Trophoblast cell (in vitro differentiated cells and primary cell): ENCODE measurements around the gene ANKRD18A.
"Not testable (repeated sequence)": the region's sequence is repeated elsewhere in the genome, so short reads cannot be mapped to it uniquely, and the experiment has no call there.

Experiments
- DNase-seq, 2 donors: peaks; one replicate each; pipeline ENCODE4 v3.0.0-alpha.2; 2016
- H2AFZ ChIP-seq: 2 replicates; pipeline ENCODE4 v1.6.1; 2013; ENCODE audit warnings: low read length, moderate library complexity, mild to moderate bottlenecking; ENCODE audit not compliant: insufficient read depth, poor library complexity
- H2AK5ac ChIP-seq: 2 replicates; pipeline ENCODE4 v1.6.1; 2013; ENCODE audit warnings: mild to moderate bottlenecking, low read length
- H2BK120ac ChIP-seq: 2 replicates; pipeline ENCODE4 v1.6.1; 2013; ENCODE audit warnings: low read length, mild to moderate bottlenecking, moderate library complexity; ENCODE audit not compliant: insufficient read depth, poor library complexity
- H2BK12ac ChIP-seq: 2 replicates; pipeline ENCODE4 v1.6.1; 2013; ENCODE audit warnings: mild to moderate bottlenecking, low read length, moderate library complexity
- H2BK5ac ChIP-seq: 2 replicates; pipeline ENCODE4 v1.6.1; 2013; ENCODE audit warnings: low read length, low read depth, moderate library complexity, mild to moderate bottlenecking; ENCODE audit not compliant: poor library complexity
- H3K14ac ChIP-seq: 2 replicates; pipeline ENCODE4 v1.6.1; 2013; ENCODE audit warnings: mild to moderate bottlenecking, low read length
- H3K18ac ChIP-seq: 2 replicates; pipeline ENCODE4 v1.6.1; 2013; ENCODE audit warnings: mild to moderate bottlenecking, low read length
- H3K23ac ChIP-seq: 2 replicates; pipeline ENCODE4 v1.6.1; 2013; ENCODE audit warnings: low read length
- H3K27ac ChIP-seq: 2 replicates; pipeline ENCODE4 v1.5.1; 2013; ENCODE audit warnings: low read depth, mild to moderate bottlenecking, inconsistent platforms, low read length, moderate library complexity
- H3K27me3 ChIP-seq: 2 replicates; pipeline ENCODE4 v1.6.1; 2013; ENCODE audit warnings: inconsistent platforms, mild to moderate bottlenecking, low read length, moderate library complexity; ENCODE audit not compliant: insufficient read depth
- H3K36me3 ChIP-seq, 2 experiments: 1 replicate in 1 of 2; 2 replicates in 1 of 2; pipeline ENCODE4 v1.6.1; 2013; ENCODE audit warnings: low read length in 2 of 2, mild to moderate bottlenecking in 2 of 2, moderate library complexity in 1 of 2; ENCODE audit not compliant: insufficient read depth in 2 of 2, control insufficient read depth in 1 of 2
- H3K4ac ChIP-seq: 2 replicates; pipeline ENCODE4 v1.6.1; 2013; ENCODE audit warnings: low read depth, mild to moderate bottlenecking, low read length, moderate library complexity
- H3K4me1 ChIP-seq, 2 experiments: 1 replicate in 1 of 2; 2 replicates in 1 of 2; pipeline ENCODE4 v1.6.1; 2013; ENCODE audit warnings: low read length in 2 of 2, mild to moderate bottlenecking in 2 of 2, moderate library complexity in 1 of 2; ENCODE audit not compliant: insufficient read depth in 2 of 2, control insufficient read depth in 1 of 2
- H3K4me2 ChIP-seq: 2 replicates; pipeline ENCODE4 v1.6.1; 2013; ENCODE audit warnings: inconsistent platforms, mild to moderate bottlenecking, low read length, moderate library complexity
- H3K4me3 ChIP-seq: 2 replicates; pipeline ENCODE4 v1.5.1; 2013; ENCODE audit warnings: mild to moderate bottlenecking, low read depth, low read length, inconsistent platforms
- H3K79me1 ChIP-seq: one replicate; pipeline ENCODE4 v1.6.1; 2013; ENCODE audit warnings: low read length
- H3K79me2 ChIP-seq: 2 replicates; pipeline ENCODE4 v1.6.1; 2013; ENCODE audit warnings: low read length, mild to moderate bottlenecking; ENCODE audit not compliant: control insufficient read depth, insufficient read depth, poor library complexity
- H3K9ac ChIP-seq: 2 replicates; pipeline ENCODE4 v1.6.1; 2013; ENCODE audit warnings: mild to moderate bottlenecking, low read length
- H3K9me3 ChIP-seq: 2 replicates; pipeline ENCODE4 v1.6.1; 2013; ENCODE audit warnings: low read depth, mild to moderate bottlenecking, control low read depth, inconsistent platforms, low read length; ENCODE audit not compliant: insufficient read depth
- H4K12ac ChIP-seq: 2 replicates; pipeline ENCODE4 v1.6.1; 2013; ENCODE audit warnings: low read depth, mild to moderate bottlenecking, low read length, moderate library complexity
- H4K8ac ChIP-seq: 2 replicates; pipeline ENCODE4 v1.6.1; 2013; ENCODE audit warnings: low read depth, mild to moderate bottlenecking, low read length, moderate library complexity
- H4K91ac ChIP-seq: one replicate; pipeline ENCODE4 v1.6.1; 2013; ENCODE audit warnings: low read depth, mild to moderate bottlenecking, low read length, moderate library complexity
- WGBS: extraction: QIAGEN DNeasy Blood & Tissue Kit; methylation state at CpG from one replicate; pipeline ENCODE4 v1.1.7; 2013; ENCODE audit warnings: missing lambda C conversion rate; ENCODE audit not compliant: insufficient read length, insufficient coverage; ENCODE audit errors: extremely low coverage; 5-methylcytosine and 5-hydroxymethylcytosine counted together

ANKRD18A gene

GRCh38 chr9:38563911-38564310, 56.5 kb downstream of the ANKRD18A start:
- H2BK120ac ChIP-seq, H3K36me3 ChIP-seq, H4K12ac ChIP-seq, H4K8ac ChIP-seq, H4K91ac ChIP-seq, H3K9ac ChIP-seq, DNase-seq, H2BK5ac ChIP-seq, H2AK5ac ChIP-seq, H3K79me1 ChIP-seq, H3K9me3 ChIP-seq, H3K4me1 ChIP-seq, H2AFZ ChIP-seq, H3K4me3 ChIP-seq, H3K18ac ChIP-seq, H3K27ac ChIP-seq, H2BK12ac ChIP-seq, H3K4me2 ChIP-seq, H3K79me2 ChIP-seq, H3K23ac ChIP-seq, H3K27me3 ChIP-seq, H3K14ac ChIP-seq, H3K4ac ChIP-seq: not testable (repeated sequence)
- no CpG with 5 or more reads among the region's 1 CpG for WGBS

GRCh38 chr9:38561134-38561533, 59.3 kb downstream of the ANKRD18A start:
- H3K4me2 ChIP-seq, H4K91ac ChIP-seq, H3K4ac ChIP-seq, H3K27me3 ChIP-seq, H4K12ac ChIP-seq, H3K36me3 ChIP-seq, DNase-seq, H3K9me3 ChIP-seq, H2AFZ ChIP-seq, H3K4me1 ChIP-seq, H3K79me1 ChIP-seq, H2AK5ac ChIP-seq, H3K27ac ChIP-seq, H2BK5ac ChIP-seq, H3K23ac ChIP-seq, H3K79me2 ChIP-seq, H3K14ac ChIP-seq, H3K4me3 ChIP-seq, H2BK12ac ChIP-seq, H2BK120ac ChIP-seq, H3K18ac ChIP-seq, H4K8ac ChIP-seq, H3K9ac ChIP-seq: not testable (repeated sequence)
- no CpG with 5 or more reads among the region's 2 CpGs for WGBS

- not testable (repeated sequence) for H2AFZ ChIP-seq, H4K12ac ChIP-seq, H3K79me1 ChIP-seq, H3K9ac ChIP-seq, H3K9me3 ChIP-seq, H3K4ac ChIP-seq, H3K27ac ChIP-seq, H3K79me2 ChIP-seq, H3K4me2 ChIP-seq, H3K36me3 ChIP-seq, H3K27me3 ChIP-seq, H4K91ac ChIP-seq, DNase-seq, H3K14ac ChIP-seq, H2AK5ac ChIP-seq, H3K23ac ChIP-seq, H3K18ac ChIP-seq, H3K4me1 ChIP-seq, H4K8ac ChIP-seq, H3K4me3 ChIP-seq, H2BK120ac ChIP-seq, H2BK12ac ChIP-seq, H2BK5ac ChIP-seq
- 100% methylated on average over 1 of the region's 3 CpGs for WGBS
These were observed 61.2 kb downstream of the ANKRD18A start for GRCh38 chr9:38559172-38559571.

GRCh38 chr9:38557746-38558145, 62.6 kb downstream of the ANKRD18A start:
- H3K79me1 ChIP-seq, DNase-seq, H2BK12ac ChIP-seq, H3K27ac ChIP-seq, H2BK120ac ChIP-seq, H3K4me3 ChIP-seq, H4K8ac ChIP-seq, H2BK5ac ChIP-seq, H4K91ac ChIP-seq, H3K27me3 ChIP-seq, H3K23ac ChIP-seq, H3K4me1 ChIP-seq, H3K14ac ChIP-seq, H3K36me3 ChIP-seq, H4K12ac ChIP-seq, H3K4ac ChIP-seq, H3K9ac ChIP-seq, H3K18ac ChIP-seq, H3K4me2 ChIP-seq, H2AFZ ChIP-seq, H3K79me2 ChIP-seq, H3K9me3 ChIP-seq, H2AK5ac ChIP-seq: not testable (repeated sequence)
- WGBS: no CpG with 5 or more reads among the region's 1 CpG
